Osteoblast (primary cell): ENCODE measurements around the gene OR3A2. TPM values are rescaled to one million over a fixed set of nuclear protein-coding genes. Genes with fewer than 3 reads are reported as not detected.
"Not testable (repeated sequence)": the region's sequence is repeated elsewhere in the genome, so short reads cannot be mapped to it uniquely, and the experiment has no call there.

ENCODE experiments used
- DNase-seq: peaks from one replicate; pipeline ENCODE4 v3.0.0; 2011; ENCODE audit warnings: low spot score, mixed read lengths; ENCODE audit not compliant: insufficient read length; ENCODE audit errors: missing footprints
- H2AFZ ChIP-seq: 2 replicates; pipeline ENCODE4 v1.6.0; 2011; ENCODE audit warnings: mild to moderate bottlenecking, low read length
- H3K27ac ChIP-seq: 2 replicates; pipeline ENCODE4 v1.5.1; 2011; ENCODE audit warnings: mild to moderate bottlenecking, low read depth, low read length, moderate library complexity
- H3K27me3 ChIP-seq: 2 replicates; pipeline ENCODE4 v1.6.0; 2012; ENCODE audit warnings: mild to moderate bottlenecking, control low read depth, inconsistent platforms, low read length, moderate library complexity; ENCODE audit not compliant: insufficient read depth
- H3K36me3 ChIP-seq: 2 replicates; pipeline ENCODE4 v1.5.1; 2011; ENCODE audit warnings: mild to moderate bottlenecking, low read length, control low read depth, moderate library complexity; ENCODE audit not compliant: insufficient read depth
- H3K4me1 ChIP-seq: 2 replicates; pipeline ENCODE4 v1.5.1; 2011; ENCODE audit warnings: mild to moderate bottlenecking, low read length, control low read depth, moderate library complexity; ENCODE audit not compliant: insufficient read depth
- H3K4me2 ChIP-seq: 2 replicates; pipeline ENCODE4 v1.6.0; 2011; ENCODE audit warnings: mild to moderate bottlenecking, low read length; ENCODE audit not compliant: insufficient read depth
- H3K4me3 ChIP-seq: fragments of 200-600 bp; sonication (generic); 3 replicates; pipeline ENCODE4 v1.5.1; 2012; ENCODE audit warnings: mild to moderate bottlenecking, low read length, inconsistent platforms; ENCODE audit not compliant: insufficient read depth
- H3K79me2 ChIP-seq: 2 replicates; pipeline ENCODE4 v1.6.0; 2012; ENCODE audit warnings: mild to moderate bottlenecking, low read length, control low read depth, inconsistent platforms; ENCODE audit not compliant: insufficient read depth
- H3K9me3 ChIP-seq: 2 replicates; pipeline ENCODE4 v1.5.1; 2011; ENCODE audit warnings: low read depth, low read length, control low read depth
- H4K20me1 ChIP-seq: 2 replicates; pipeline ENCODE4 v1.6.0; 2012; ENCODE audit warnings: mild to moderate bottlenecking, low read length, control low read depth; ENCODE audit not compliant: insufficient read depth
- total RNA-seq: library from RNA; depleted of rRNA; stranded (reverse); fragments of >200 nt; gene quantifications from 2 replicates; pipeline ENCODE4 v1.2.3, GENCODE V29; 2012
- TF ChIP-seq, protein P1 (sequence below): IDR thresholded peaks from 2 replicates; pipeline ENCODE4 v1.5.1; 2011; ENCODE audit warnings: mild to moderate bottlenecking, low read depth, low read length, moderate library complexity; ENCODE audit errors: extremely low read depth

Gene OR3A2
- total RNA-seq, 1 donor = not detected

DNA sequence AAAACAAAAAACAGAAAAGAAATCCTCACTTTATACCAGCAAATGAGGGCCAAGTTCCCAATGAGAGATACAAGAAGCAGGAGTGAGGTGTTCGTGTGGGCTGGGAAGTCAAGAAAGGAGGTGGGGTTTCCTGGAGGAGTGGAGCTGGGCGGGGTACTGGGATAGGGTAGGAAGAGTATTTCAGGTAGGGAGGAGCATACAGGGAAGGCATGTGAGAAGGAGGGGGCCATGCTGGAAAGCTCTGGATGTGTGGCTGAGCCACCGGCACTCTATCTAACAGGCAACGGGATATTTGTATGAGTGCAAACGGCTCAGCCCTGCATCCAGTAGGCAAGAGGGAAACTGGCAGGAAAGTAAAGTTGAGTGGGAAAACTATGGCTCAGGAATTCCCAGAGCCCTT lies 4.2 kb downstream of the OR3A2 start:
- Histone ChIP-seq H3K36me3 (no peaks in the 10 kb centered on the region), H3K4me1 (no peaks in the 10 kb centered on the region), H3K4me2 (no peak overlapping the region), H3K79me2 (no peaks in the 10 kb centered on the region), H3K4me3 (no peak overlapping the region), H3K27me3 (no peaks in the 10 kb centered on the region), H4K20me1 (no peaks in the 10 kb centered on the region), H2AFZ (no peak overlapping the region), H3K9me3 (no peaks in the 10 kb centered on the region), H3K27ac (no peak overlapping the region)
- DNase-seq = no peak
- TF ChIP-seq, protein P1, sequence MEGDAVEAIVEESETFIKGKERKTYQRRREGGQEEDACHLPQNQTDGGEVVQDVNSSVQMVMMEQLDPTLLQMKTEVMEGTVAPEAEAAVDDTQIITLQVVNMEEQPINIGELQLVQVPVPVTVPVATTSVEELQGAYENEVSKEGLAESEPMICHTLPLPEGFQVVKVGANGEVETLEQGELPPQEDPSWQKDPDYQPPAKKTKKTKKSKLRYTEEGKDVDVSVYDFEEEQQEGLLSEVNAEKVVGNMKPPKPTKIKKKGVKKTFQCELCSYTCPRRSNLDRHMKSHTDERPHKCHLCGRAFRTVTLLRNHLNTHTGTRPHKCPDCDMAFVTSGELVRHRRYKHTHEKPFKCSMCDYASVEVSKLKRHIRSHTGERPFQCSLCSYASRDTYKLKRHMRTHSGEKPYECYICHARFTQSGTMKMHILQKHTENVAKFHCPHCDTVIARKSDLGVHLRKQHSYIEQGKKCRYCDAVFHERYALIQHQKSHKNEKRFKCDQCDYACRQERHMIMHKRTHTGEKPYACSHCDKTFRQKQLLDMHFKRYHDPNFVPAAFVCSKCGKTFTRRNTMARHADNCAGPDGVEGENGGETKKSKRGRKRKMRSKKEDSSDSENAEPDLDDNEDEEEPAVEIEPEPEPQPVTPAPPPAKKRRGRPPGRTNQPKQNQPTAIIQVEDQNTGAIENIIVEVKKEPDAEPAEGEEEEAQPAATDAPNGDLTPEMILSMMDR = no peak

DNA sequence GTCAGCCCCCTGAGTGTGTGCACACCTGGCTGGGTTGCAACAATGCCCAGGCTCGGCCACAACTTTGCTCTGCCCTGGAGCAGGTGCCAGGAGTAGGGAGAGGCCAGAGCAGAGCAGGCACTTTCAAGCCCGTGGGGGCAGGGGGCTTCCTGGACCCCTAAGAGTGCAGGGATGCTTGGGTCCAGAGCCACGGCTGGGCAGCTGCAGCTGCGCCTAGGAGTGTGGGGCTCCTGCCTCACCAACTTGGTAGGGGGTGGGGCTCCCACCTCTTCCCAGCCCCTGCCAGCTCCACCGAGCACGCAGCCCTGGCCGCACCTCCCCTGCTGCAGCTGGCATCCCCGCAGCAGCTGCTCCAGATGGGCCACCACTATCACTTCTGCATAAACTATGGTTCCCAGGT lies 7.8 kb downstream of the OR3A2 start:
- H3K9me3 ChIP-seq = no peaks in the 10 kb centered on the region
- no peak for DNase-seq
- H3K79me2 ChIP-seq = no peaks in the 10 kb centered on the region
- H3K4me1 ChIP-seq = no peaks in the 10 kb centered on the region
- H3K27me3 ChIP-seq = no peaks in the 10 kb centered on the region
- no peaks in the 10 kb centered on the region for H4K20me1 ChIP-seq
- no peak overlapping the region for H3K27ac ChIP-seq
- TF ChIP-seq, protein P1 = no peak
- H3K36me3 ChIP-seq = no peaks in the 10 kb centered on the region
- no peak overlapping the region for H2AFZ ChIP-seq
- no peak overlapping the region for H3K4me2 ChIP-seq
- H3K4me3 ChIP-seq = no peak overlapping the region

DNA sequence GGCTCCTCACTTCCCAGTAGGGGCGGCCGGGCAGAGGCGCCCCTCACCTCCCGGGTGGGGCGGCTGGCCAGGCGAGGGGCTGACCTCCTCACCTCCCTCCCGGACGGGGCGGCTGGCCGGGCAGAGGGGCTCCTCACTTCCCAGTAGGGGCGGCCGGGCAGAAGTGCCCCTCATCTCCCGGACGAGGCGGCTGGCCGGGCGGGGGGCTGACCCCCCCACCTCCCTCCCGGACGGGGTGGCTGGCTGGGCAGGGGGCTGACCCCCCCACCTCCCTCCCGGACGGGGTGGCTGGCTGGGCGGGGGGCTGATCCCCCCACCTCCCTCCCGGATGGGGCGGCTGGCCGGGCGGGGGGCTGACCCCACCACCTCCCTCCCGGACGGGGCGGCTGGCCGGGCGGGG lies 14.9 kb downstream of the OR3A2 start:
- not testable (repeated sequence) for H3K4me2 ChIP-seq, H3K4me1 ChIP-seq, H3K9me3 ChIP-seq, H3K36me3 ChIP-seq, H3K27me3 ChIP-seq, H3K79me2 ChIP-seq, H4K20me1 ChIP-seq, H3K4me3 ChIP-seq, H2AFZ ChIP-seq, DNase-seq, H3K27ac ChIP-seq

DNA sequence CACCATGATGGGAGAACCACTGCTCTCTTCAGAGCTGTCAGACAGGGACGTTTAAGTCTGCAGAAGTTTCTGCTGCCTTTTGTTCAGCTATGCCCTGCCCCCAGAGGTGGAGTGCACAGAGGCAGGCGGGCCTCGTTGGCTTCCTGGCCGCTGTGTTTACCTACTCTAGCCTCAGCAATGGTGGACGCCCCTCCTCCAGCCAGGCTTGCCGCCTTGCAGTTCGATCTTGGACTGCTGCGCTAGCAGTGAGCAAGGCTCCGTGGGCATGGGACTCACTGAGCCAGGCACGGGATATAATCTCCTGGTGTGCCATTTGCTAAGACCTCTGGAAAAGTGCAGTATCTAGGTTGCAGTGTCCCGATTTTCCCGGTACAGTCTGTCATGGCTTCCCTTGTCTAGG lies 43.3 kb downstream of the OR3A2 start:
- H3K27me3 ChIP-seq, H3K27ac ChIP-seq, H3K79me2 ChIP-seq, H3K4me3 ChIP-seq, H3K4me1 ChIP-seq, H4K20me1 ChIP-seq, DNase-seq, H3K4me2 ChIP-seq, H3K9me3 ChIP-seq, H2AFZ ChIP-seq, H3K36me3 ChIP-seq: not testable (repeated sequence)

DNA sequence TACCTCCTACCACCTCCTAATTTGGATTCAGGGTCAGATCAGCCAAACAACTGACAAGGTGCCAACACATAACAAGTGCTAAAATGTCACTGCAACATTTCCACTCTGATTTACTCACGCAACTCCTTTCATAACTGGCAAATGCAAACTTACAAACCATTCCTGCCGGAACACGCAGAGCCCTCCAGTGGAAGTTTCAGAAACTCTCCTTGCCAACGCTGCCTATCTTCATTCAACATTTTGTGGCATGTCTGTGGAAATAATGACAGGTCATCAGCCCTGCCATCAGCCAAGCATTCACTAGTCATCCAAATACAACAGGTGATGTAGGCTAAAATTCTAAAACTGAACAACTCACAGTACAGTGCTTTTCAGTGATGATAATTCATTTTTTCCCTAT lies 50.2 kb downstream of the OR3A2 start:
- TF ChIP-seq, protein P1 = no peak
- Histone ChIP-seq H3K36me3 (no peaks in the 10 kb centered on the region), H2AFZ (no peak overlapping the region), H4K20me1 (no peaks in the 10 kb centered on the region), H3K9me3 (no peaks in the 10 kb centered on the region), H3K79me2 (no peaks in the 10 kb centered on the region), H3K27ac (no peak overlapping the region), H3K27me3 (no peaks in the 10 kb centered on the region), H3K4me1 (no peaks in the 10 kb centered on the region), H3K4me2 (no peak overlapping the region), H3K4me3 (no peak overlapping the region)
- DNase-seq = no peak
